Sigmoid colon (tissue), 4 donors: ENCODE results near the gene TEX264.

Experiments used
- CTCF ChIP-seq, 4 experiments: fragments of 450-650 bp in 3 of 4; fragments of 200-600 bp in 1 of 4; IDR thresholded peaks; one replicate each; pipeline ENCODE4 v1.5.1; 2016 to 2019; ENCODE audit warnings: antibody characterized with exemption in 4 of 4, mild to moderate bottlenecking in 3 of 4, moderate library complexity in 2 of 4
- EP300 ChIP-seq, 4 donors: sonication (generic); formaldehyde crosslinking; IDR thresholded peaks; one replicate each; pipeline ENCODE4 v1.6.1; 2017; ENCODE audit warnings: antibody characterized with exemption in 4 of 4

GRCh38 chr3:51704511-51704950 is 33.5 kb downstream of the TEX264 start:
- TF ChIP-seq CTCF (IDR thresholded peaks at IDR 0.05) (no peak), EP300 (IDR thresholded peaks at IDR 0.05) (no peak)
